Endothelial cell of umbilical vein (primary cell): Measurements from ENCODE around the gene DSE. TPM values are rescaled to one million over a fixed set of nuclear protein-coding genes. Genes with fewer than 3 reads are reported as not detected.

Experiments used
- BruUV-seq: library from RNA; stranded (reverse); fragments of 400-500 nt; replicated peaks from 2 replicates; lab custom pipeline; 2021; lab: Mats Ljungman, UMichigan
- CTCF ChIA-PET: fragments of 300-600, 350-600 bp; sonication (Branson Sonifier 250); formaldehyde crosslinking; loops from one replicate; lab custom pipeline; 2021; ENCODE audit warnings: antibody characterized with exemption, inconsistent platforms; lab: Charles Lee
- POLR2A ChIA-PET: fragments of 300-600, 350-600 bp; sonication (Branson Sonifier 250); formaldehyde crosslinking; loops from one replicate; lab custom pipeline; 2021; ENCODE audit warnings: antibody characterized with exemption, inconsistent platforms; lab: Charles Lee
- DNase-seq: peaks from one replicate; pipeline ENCODE4 v3.0.0-alpha.2; 2011; ENCODE audit warnings: low read depth, low spot score
- FAIRE-seq: peaks from 2 replicates; lab custom pipeline; 2011; peaks lifted over from hg19 to GRCh38; lab: Jason Lieb, UNC
- H2AFZ ChIP-seq: 2 replicates; pipeline ENCODE4 v1.6.0; 2012; ENCODE audit warnings: low read depth, low read length, control low read depth, inconsistent platforms
- H3K27ac ChIP-seq: 2 replicates; pipeline ENCODE4 v1.5.1; 2011; ENCODE audit warnings: low read depth, mild to moderate bottlenecking, control low read depth, low read length, moderate library complexity; ENCODE audit not compliant: insufficient read depth
- H3K27me3 ChIP-seq, 2 experiments: 2 replicates each; pipeline versions ENCODE4 v1.6.0 to v1.6.1; 2011; ENCODE audit warnings: low read length in 2 of 2, mixed read lengths in 1 of 2; ENCODE audit not compliant: control insufficient read depth in 2 of 2, insufficient read depth in 2 of 2
- H3K36me3 ChIP-seq, 2 experiments: 2 replicates in 1 of 2; 3 replicates in 1 of 2; pipeline ENCODE4 v1.5.1; 2011; ENCODE audit warnings: low read length in 2 of 2, mild to moderate bottlenecking in 1 of 2, moderate library complexity in 1 of 2; ENCODE audit not compliant: control insufficient read depth in 2 of 2, insufficient read depth in 2 of 2; ENCODE audit errors: extremely low read depth in 1 of 2
- H3K4me1 ChIP-seq: 3 replicates; pipeline ENCODE4 v1.5.1; 2011; ENCODE audit warnings: mild to moderate bottlenecking, low read length; ENCODE audit not compliant: control insufficient read depth, insufficient read depth; ENCODE audit errors: extremely low read depth
- H3K4me2 ChIP-seq: 2 replicates; pipeline ENCODE4 v1.6.1; 2011; ENCODE audit warnings: low read length, control low read depth, mixed read lengths; ENCODE audit not compliant: insufficient read depth
- H3K4me3 ChIP-seq, 3 experiments: fragments of 200-600 bp in 1 of 3; sonication (generic), shearing (Covaris generic) in 1 of 3; replicated peaks in 1 of 3; 2 replicates each; pipeline ENCODE4 v1.5.1; 2011 to 2016; ENCODE audit warnings: control low read depth in 3 of 3, low read length in 3 of 3, mild to moderate bottlenecking in 2 of 3, inconsistent platforms in 1 of 3, low read depth in 1 of 3, moderate library complexity in 1 of 3; ENCODE audit not compliant: insufficient read depth in 1 of 3
- H3K79me2 ChIP-seq: 2 replicates; pipeline ENCODE4 v1.6.0; 2012; ENCODE audit warnings: low read length, inconsistent platforms; ENCODE audit not compliant: control insufficient read depth, insufficient read depth
- H3K9ac ChIP-seq: replicated peaks from 2 replicates; pipeline ENCODE3; 2011; ENCODE audit warnings: low read length, control low read depth; ENCODE audit not compliant: insufficient read depth; ENCODE audit errors: extremely low read depth
- H3K9me1 ChIP-seq: replicated peaks from 3 replicates; pipeline ENCODE4 v1.6.0; 2011; ENCODE audit warnings: mild to moderate bottlenecking, low read length; ENCODE audit not compliant: control insufficient read depth, insufficient read depth; ENCODE audit errors: extremely low read depth
- H3K9me3 ChIP-seq: replicated peaks from 2 replicates; pipeline ENCODE4 v1.5.1; 2012; ENCODE audit warnings: low read length, inconsistent platforms; ENCODE audit not compliant: control insufficient read depth, insufficient read depth
- H4K20me1 ChIP-seq: replicated peaks from 2 replicates; pipeline ENCODE3; 2011; ENCODE audit warnings: mild to moderate bottlenecking, low read length; ENCODE audit not compliant: control insufficient read depth, insufficient read depth; ENCODE audit errors: extremely low read depth
- CTCF ChIP-seq, 2 donors: IDR thresholded peaks; 1 replicate in 1 of 2; 2 replicates in 1 of 2; pipeline ENCODE4 v1.5.1; 2011; ENCODE audit warnings: low read length in 2 of 2, mild to moderate bottlenecking in 2 of 2, moderate library complexity in 2 of 2, control low read depth in 1 of 2, inconsistent platforms in 1 of 2, low read depth in 1 of 2; ENCODE audit not compliant: insufficient read depth in 1 of 2; ENCODE audit errors: extremely low read depth in 1 of 2
- FOS ChIP-seq: IDR thresholded peaks from 2 replicates; pipeline ENCODE4 v1.6.1; 2011; ENCODE audit warnings: mild to moderate bottlenecking, low read length, moderate library complexity, borderline replicate concordance; ENCODE audit not compliant: insufficient read depth
- JUN ChIP-seq: IDR thresholded peaks from 2 replicates; pipeline ENCODE4 v1.6.1; 2011; ENCODE audit warnings: borderline replicate concordance, low read depth; ENCODE audit not compliant: insufficient read length, insufficient read depth
- MAX ChIP-seq: IDR thresholded peaks from 2 replicates; pipeline ENCODE4 v1.6.1; 2011; ENCODE audit not compliant: insufficient read depth, insufficient read length
- dilution Hi-C: fragments of 300-500 bp; cut with MboI; formaldehyde crosslinking; loops from one replicate; pipeline ENCODE4 v1.15.0; 2019; ENCODE audit warnings: low sequenced_read_pairs; ENCODE audit not compliant: extremely low pct_ligation_motif_present
- intact Hi-C: fragments of 100-400 bp; cut with micrococcal nuclease; formaldehyde crosslinking; loops from one replicate; pipeline ENCODE4 v1.10.0; 2022
- polyA plus RNA-seq, 4 experiments: library from polyadenylated mRNA; depleted of rRNA in 3 of 4; stranded (reverse) in 3 of 4; unstranded in 1 of 4; fragments of >200 nt; gene quantifications; 2 replicates each; pipeline versions ENCODE4 v1.2.1 to v1.2.3, GENCODE V29; 2011 to 2012; ENCODE audit warnings: missing spikeins in 1 of 4
- total RNA-seq: library from RNA; stranded (reverse); gene quantifications from 2 replicates; pipeline ENCODE4 v1.2.3, GENCODE V29; 2021

The DSE gene
- total and polyA plus RNA-seq, 2 donors (not counting 3 experiments of a cell fraction or from before 2014, with no cell fraction given): 12.0 to 25.0 TPM

GRCh38 chr6:116419069-116419786 is 48.5 kb downstream of the DSE start:
- CTCF ChIA-PET: interaction anchor here (1.2 kb wide), 1 partner anchor 132 kb away, joined by 5 read pairs; no protein-coding TSS in a partner anchor
- H3K27ac ChIP-seq: no peak overlapping the region
- DNase-seq (no peak), FAIRE-seq (no peak)
- no peaks in the 10 kb centered on the region for H3K27me3 ChIP-seq
- H3K9me1 ChIP-seq: no peaks in the 10 kb centered on the region
- no peaks in the 10 kb centered on the region for H3K36me3 ChIP-seq
- POLR2A ChIA-PET: no interaction called here
- no peaks in the 10 kb centered on the region for H3K79me2 ChIP-seq
- no peaks in the 10 kb centered on the region for H4K20me1 ChIP-seq
- TF ChIP-seq FOS (peak; percentile 50), CTCF (IDR thresholded peaks at IDR 0.05; ENCODE audit: extremely low read depth in 1 of 2, insufficient read depth in 1 of 2, low read depth in 1 of 2, low read length in 2 of 2) (no peak), MAX (no peak), JUN (no peak)
- H3K9ac ChIP-seq: no peak overlapping the region
- no peaks in the 10 kb centered on the region for H3K4me1 ChIP-seq
- dilution Hi-C loops (no loop called here), intact Hi-C loops (no loop called here)
- no peak overlapping the region for H3K4me2 ChIP-seq
- H2AFZ ChIP-seq: peak overlapping the region; percentile 39
- H3K9me3 ChIP-seq: no peaks in the 10 kb centered on the region
- BruUV-seq: no TSS peak
- H3K4me3 ChIP-seq: no peak overlapping the region
